Astrocyte (in vitro differentiated cells and primary cell): ENCODE measurements around the gene ANKRD44.

Experiments
- CTCF ChIP-seq: IDR thresholded peaks from 2 replicates; pipeline ENCODE4 v1.5.1; 2011; ENCODE audit warnings: low read depth, mild to moderate bottlenecking, inconsistent platforms, low read length, moderate library complexity; ENCODE audit not compliant: insufficient read depth
- EZH2 ChIP-seq: IDR thresholded peaks from 2 replicates; pipeline ENCODE4 v1.6.1; 2012; ENCODE audit warnings: mild to moderate bottlenecking, low read length, inconsistent platforms; ENCODE audit not compliant: insufficient read depth

- TF ChIP-seq EZH2 (no peak), CTCF (peak; percentile 42)
These were observed 45.6 kb upstream of the ANKRD44 start for GRCh38 chr2:197356136-197356535.
